ENCODE measurements around the gene MAS1L. TPM values are rescaled to one million over a fixed set of nuclear protein-coding genes. Genes with fewer than 3 reads are reported as not detected.

The MAS1L gene
- total RNA-seq (2013), result not detected
- polyA plus RNA-seq, result not detected
- not detected in 2 replicates for polyA minus RNA-seq
- total RNA-seq, result 0 to 0.15 (median 0) reads per million in 11 experiments

- Mint-ChIP-seq H3K27ac (peak within 1 kb of the TSS in 1 of 7 donors; percentile 64), H3K27me3 (ENCODE audit: low read depth in 3 of 3) (peaks cover 0 to 2% (median 0%) of the 10 kb centered on the region in 3 donors), H3K9me3 (peaks cover 0 to 1% (median 0%) of the 10 kb centered on the region in 7 donors), H3K4me1 (peaks cover 4% of the 10 kb centered on the region), H3K4me3 (no peak within 1 kb of the TSS), H3K36me3 (no peaks in the 10 kb centered on the region)
- Histone ChIP-seq H3K9ac (ENCODE audit: insufficient read depth, low read length, poor library complexity, severe bottlenecking) (no peak within 1 kb of the TSS), H3K27ac (ENCODE audit: low read depth in 1 of 2, low read length in 2 of 2) (no peak within 1 kb of the TSS), H2AFZ (ENCODE audit: insufficient read depth, low read depth, low read length, poor library complexity, severe bottlenecking) (no peak within 1 kb of the TSS), H3K79me2 (ENCODE audit: insufficient read depth, low read length) (no peaks in the 10 kb centered on the region), H3K36me3 (replicated peaks in 1 of 2; ENCODE audit: control insufficient read depth in 1 of 2, insufficient read depth in 2 of 2, low read length in 2 of 2) (no peaks in the 10 kb centered on the region), H3K4me3 (replicated peaks in 1 of 3; ENCODE audit: low read depth in 2 of 3, low read length in 3 of 3) (no peak within 1 kb of the TSS), H3K4me1 (ENCODE audit: control insufficient read depth in 1 of 2, insufficient read depth in 2 of 2, low read length in 2 of 2) (no peaks in the 10 kb centered on the region), H3K4me2 (replicated peaks; ENCODE audit: extremely low read depth, low read length, poor library complexity, severe bottlenecking) (no peak within 1 kb of the TSS), H3K9me3 (replicated peaks in 1 of 2; ENCODE audit: control insufficient read depth in 1 of 2, insufficient read depth in 1 of 2, low read length in 2 of 2) (no peaks in the 10 kb centered on the region), H4K20me1 (ENCODE audit: insufficient read depth, low read length) (no peaks in the 10 kb centered on the region), H3K27me3 (ENCODE audit: control insufficient read depth in 2 of 2, insufficient read depth in 2 of 2, low read length in 2 of 2) (no peaks in the 10 kb centered on the region)
- no peak for DNase-seq
- 100% methylated on average over 1 of the region's 2 CpGs for WGBS (ENCODE audit: insufficient coverage)
- no peak for TF ChIP-seq CTCF (IDR thresholded peaks at IDR 0.05)
- intact Hi-C loops (cut with micrococcal nuclease), result no loop called here
Measured at GRCh38 chr6:29487660-29488059, at the start of gene MAS1L. MAS1L (minus strand) TSS chr6:29487956; CDS start chr6:29487902, 54 bp downstream.

GRCh38 chr6:29532320-29532951 is 44.7 kb upstream of the MAS1L start:
- Histone ChIP-seq H3K27ac (ENCODE audit: low read depth in 1 of 2, low read length in 2 of 2) (no peak overlapping the region), H3K4me3 (replicated peaks in 1 of 3; ENCODE audit: low read depth in 2 of 3, low read length in 3 of 3) (no peak overlapping the region), H3K27me3 (ENCODE audit: control insufficient read depth in 2 of 2, insufficient read depth in 2 of 2, low read length in 2 of 2) (no peaks in the 10 kb centered on the region), H3K79me2 (ENCODE audit: insufficient read depth, low read length) (no peaks in the 10 kb centered on the region), H2AFZ (ENCODE audit: insufficient read depth, low read depth, low read length, poor library complexity, severe bottlenecking) (no peak overlapping the region), H3K9ac (ENCODE audit: insufficient read depth, low read length, poor library complexity, severe bottlenecking) (no peak overlapping the region), H3K4me2 (replicated peaks; ENCODE audit: extremely low read depth, low read length, poor library complexity, severe bottlenecking) (no peak overlapping the region), H3K4me1 (ENCODE audit: control insufficient read depth in 1 of 2, insufficient read depth in 2 of 2, low read length in 2 of 2) (no peaks in the 10 kb centered on the region), H3K36me3 (replicated peaks in 1 of 2; ENCODE audit: control insufficient read depth in 1 of 2, insufficient read depth in 2 of 2, low read length in 2 of 2) (no peaks in the 10 kb centered on the region), H3K9me3 (replicated peaks in 1 of 2; ENCODE audit: control insufficient read depth in 1 of 2, insufficient read depth in 1 of 2, low read length in 2 of 2) (no peaks in the 10 kb centered on the region), H4K20me1 (ENCODE audit: insufficient read depth, low read length) (no peaks in the 10 kb centered on the region)
- Mint-ChIP-seq H3K9me3 (peaks cover 0 to 4% (median 0%) of the 10 kb centered on the region in 7 donors), H3K4me3 (no peak overlapping the region), H3K36me3 (no peaks in the 10 kb centered on the region), H3K27ac (no peak overlapping the region), H3K4me1 (no peaks in the 10 kb centered on the region), H3K27me3 (ENCODE audit: low read depth in 3 of 3) (peaks cover 3 to 5% (median 3%) of the 10 kb centered on the region in 3 donors)
- DNase-seq, result no peak
- no peak for TF ChIP-seq CTCF (IDR thresholded peaks at IDR 0.05)
- WGBS (ENCODE audit: insufficient coverage), result 89% methylated on average over 2 of the region's 2 CpGs
- intact Hi-C loops (cut with micrococcal nuclease), result no loop called here
